ENCODE results near the gene MFGE8. TPM values are rescaled to one million over a fixed set of nuclear protein-coding genes. Genes with fewer than 3 reads are reported as not detected.

The MFGE8 gene
- polyA plus RNA-seq, 12 donors: 89.2 to 842 (median 143) TPM

- no peak for DNase-seq
These were observed 10.9 kb downstream of the MFGE8 start for GRCh38 chr15:88902221-88902835.

GRCh38 chr15:88901508-88902220 is 11.5 kb downstream of the MFGE8 start:
- no peak for DNase-seq

GRCh38 chr15:88900982-88901418 is 12.2 kb downstream of the MFGE8 start:
- no peak for DNase-seq

GRCh38 chr15:88900309-88900981 is 12.7 kb downstream of the MFGE8 start:
- DNase-seq: no peak

GRCh38 chr15:88899251-88899650 is 13.9 kb downstream of the MFGE8 start:
- no peak for DNase-seq

- no peak for DNase-seq
These were observed 14.4 kb downstream of the MFGE8 start for GRCh38 chr15:88898736-88899135.

GRCh38 chr15:88897456-88898194 is 15.6 kb downstream of the MFGE8 start:
- peak; percentile 90 for DNase-seq

- no peak for DNase-seq
These were observed 16.1 kb downstream of the MFGE8 start for GRCh38 chr15:88897142-88897455.

GRCh38 chr15:88896333-88897033 is 16.7 kb downstream of the MFGE8 start:
- DNase-seq: no peak

GRCh38 chr15:88894819-88895767 is 18.1 kb downstream of the MFGE8 start, which contains the start of gene HAPLN3:
HAPLN3 (minus strand) TSS chr15:88895544; CDS start chr15:88887298, 8,246 bp downstream.
- DNase-seq: no peak

- DNase-seq: no peak
These were observed 18.8 kb downstream of the MFGE8 start for GRCh38 chr15:88894348-88894818.

GRCh38 chr15:88891540-88892254 is 21.5 kb downstream of the MFGE8 start:
- no peak for DNase-seq

- DNase-seq: no peak
These were observed 22.7 kb downstream of the MFGE8 start for GRCh38 chr15:88890495-88890894.

GRCh38 chr15:88888719-88889118 is 24.5 kb downstream of the MFGE8 start:
- DNase-seq: no peak

GRCh38 chr15:88887068-88887580 is 26.1 kb downstream of the MFGE8 start:
- DNase-seq: no peak

GRCh38 chr15:88882785-88883184 is 30.4 kb downstream of the MFGE8 start:
- DNase-seq: no peak

GRCh38 chr15:88881775-88882174 is 31.4 kb downstream of the MFGE8 start:
- no peak for DNase-seq

GRCh38 chr15:88880944-88881740 is 32.0 kb downstream of the MFGE8 start:
- no peak for DNase-seq
